B cell (primary cell): ENCODE data around the gene LCE3C.

Source experiments
- EZH2 ChIP-seq: IDR thresholded peaks from 2 replicates; pipeline ENCODE4 v1.6.1; 2012; ENCODE audit warnings: borderline replicate concordance, low read depth, mild to moderate bottlenecking, moderate library complexity, low read length; ENCODE audit not compliant: insufficient read depth, poor library complexity, severe bottlenecking
- TF ChIP-seq, protein P1 (sequence below): fragments of 200-600 bp; IDR thresholded peaks from one replicate; pipeline ENCODE4 v1.8.0; 2022; ENCODE audit warnings: antibody characterized with exemption, mild to moderate bottlenecking

DNA sequence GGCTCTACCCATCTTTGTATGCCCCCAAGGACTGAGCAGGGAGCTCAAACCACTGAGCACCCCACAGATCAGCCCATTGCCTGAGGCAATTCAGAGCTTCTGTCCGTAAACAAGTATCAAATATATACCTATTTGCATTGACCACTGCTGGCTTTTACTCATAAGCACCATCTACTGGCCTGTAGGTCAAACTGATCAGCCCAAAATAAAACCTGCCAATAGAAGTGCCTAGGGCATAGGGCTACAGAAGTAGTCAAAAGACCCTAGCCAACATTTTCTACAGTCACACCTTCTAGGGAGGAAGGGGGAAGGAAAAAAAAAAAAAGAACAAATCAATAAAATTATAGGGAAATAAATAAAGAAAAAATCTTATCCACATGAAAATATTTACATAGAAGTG is 14.4 kb upstream of the LCE3C start:
- TF ChIP-seq EZH2: no peak
- TF ChIP-seq, protein P1, sequence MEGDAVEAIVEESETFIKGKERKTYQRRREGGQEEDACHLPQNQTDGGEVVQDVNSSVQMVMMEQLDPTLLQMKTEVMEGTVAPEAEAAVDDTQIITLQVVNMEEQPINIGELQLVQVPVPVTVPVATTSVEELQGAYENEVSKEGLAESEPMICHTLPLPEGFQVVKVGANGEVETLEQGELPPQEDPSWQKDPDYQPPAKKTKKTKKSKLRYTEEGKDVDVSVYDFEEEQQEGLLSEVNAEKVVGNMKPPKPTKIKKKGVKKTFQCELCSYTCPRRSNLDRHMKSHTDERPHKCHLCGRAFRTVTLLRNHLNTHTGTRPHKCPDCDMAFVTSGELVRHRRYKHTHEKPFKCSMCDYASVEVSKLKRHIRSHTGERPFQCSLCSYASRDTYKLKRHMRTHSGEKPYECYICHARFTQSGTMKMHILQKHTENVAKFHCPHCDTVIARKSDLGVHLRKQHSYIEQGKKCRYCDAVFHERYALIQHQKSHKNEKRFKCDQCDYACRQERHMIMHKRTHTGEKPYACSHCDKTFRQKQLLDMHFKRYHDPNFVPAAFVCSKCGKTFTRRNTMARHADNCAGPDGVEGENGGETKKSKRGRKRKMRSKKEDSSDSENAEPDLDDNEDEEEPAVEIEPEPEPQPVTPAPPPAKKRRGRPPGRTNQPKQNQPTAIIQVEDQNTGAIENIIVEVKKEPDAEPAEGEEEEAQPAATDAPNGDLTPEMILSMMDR: no peak
